ENCODE measurements around the gene C12orf60. TPM values are rescaled to one million over a fixed set of nuclear protein-coding genes. Genes with fewer than 3 reads are reported as not detected.

The C12orf60 gene
- total and polyA plus RNA-seq, 9 donors, result 0.85 to 1.6 (median 1.4) TPM

GRCh38 chr12:14868916-14869506 is 65.5 kb downstream of the C12orf60 start:
- Histone ChIP-seq H3K4me3 (ENCODE audit: low read length) (no peak overlapping the region), H3K9me3 (replicated peaks; ENCODE audit: control insufficient read depth, low read depth, low read length) (peaks cover 5% of the 10 kb centered on the region), H3K27me3 (ENCODE audit: control insufficient read depth, insufficient read depth, low read length) (no peaks in the 10 kb centered on the region), H3K27ac (ENCODE audit: low read length) (no peak overlapping the region), H3K36me3 (ENCODE audit: control insufficient read depth, insufficient read depth, low read length) (no peaks in the 10 kb centered on the region), H3K4me1 (ENCODE audit: control insufficient read depth, insufficient read depth, low read length) (no peaks in the 10 kb centered on the region)
- no peak for DNase-seq
- WGBS (ENCODE audit: insufficient coverage), result 83% methylated on average over 2 of the region's 3 CpGs

GRCh38 chr12:14871247-14871646 is 67.8 kb downstream of the C12orf60 start:
- no peaks in the 10 kb centered on the region for H3K4me1 ChIP-seq (ENCODE audit: control insufficient read depth, insufficient read depth, low read length)
- peaks cover 5% of the 10 kb centered on the region for H3K9me3 ChIP-seq (replicated peaks; ENCODE audit: control insufficient read depth, low read depth, low read length)
- H3K4me3 ChIP-seq (ENCODE audit: low read length), result no peak overlapping the region
- WGBS (ENCODE audit: insufficient coverage), result 100% methylated on average over 1 of the region's 1 CpG
- no peak overlapping the region for H3K27ac ChIP-seq (ENCODE audit: low read length)
- no peaks in the 10 kb centered on the region for H3K36me3 ChIP-seq (ENCODE audit: control insufficient read depth, insufficient read depth, low read length)
- H3K27me3 ChIP-seq (ENCODE audit: control insufficient read depth, insufficient read depth, low read length), result no peaks in the 10 kb centered on the region
- DNase-seq, result no peak

- WGBS (ENCODE audit: insufficient coverage), result no CpG with 5 or more reads among the region's 1 CpG
- DNase-seq, result no peak
- no peaks in the 10 kb centered on the region for H3K27me3 ChIP-seq (ENCODE audit: control insufficient read depth, insufficient read depth, low read length)
- no peak overlapping the region for H3K27ac ChIP-seq (ENCODE audit: low read length)
- no peaks in the 10 kb centered on the region for H3K4me1 ChIP-seq (ENCODE audit: control insufficient read depth, insufficient read depth, low read length)
- peaks cover 3% of the 10 kb centered on the region for H3K9me3 ChIP-seq (replicated peaks; ENCODE audit: control insufficient read depth, low read depth, low read length)
- no peak overlapping the region for H3K4me3 ChIP-seq (ENCODE audit: low read length)
- no peaks in the 10 kb centered on the region for H3K36me3 ChIP-seq (ENCODE audit: control insufficient read depth, insufficient read depth, low read length)
Observed at GRCh38 chr12:14871886-14872285, 68.4 kb downstream of the C12orf60 start.

- WGBS (ENCODE audit: insufficient coverage), result no CpG with 5 or more reads among the region's 1 CpG
- Histone ChIP-seq H3K4me3 (ENCODE audit: low read length) (no peak overlapping the region), H3K36me3 (ENCODE audit: control insufficient read depth, insufficient read depth, low read length) (no peaks in the 10 kb centered on the region), H3K27ac (ENCODE audit: low read length) (no peak overlapping the region), H3K4me1 (ENCODE audit: control insufficient read depth, insufficient read depth, low read length) (no peaks in the 10 kb centered on the region), H3K9me3 (replicated peaks; ENCODE audit: control insufficient read depth, low read depth, low read length) (no peaks in the 10 kb centered on the region), H3K27me3 (ENCODE audit: control insufficient read depth, insufficient read depth, low read length) (no peaks in the 10 kb centered on the region)
- no peak for DNase-seq
Observed at GRCh38 chr12:14873440-14874185, 70.1 kb downstream of the C12orf60 start.

Other genes starting within 250 kb of the C12orf60 start
- 23.2 TPM for gene PLBD1, start 235.8 kb upstream of the C12orf60 start, total RNA-seq
- 10 to 100 TPM; 16.0 to 27.2 (median 24.1) TPM for gene PLBD1, start 235.8 kb upstream of the C12orf60 start, polyA plus RNA-seq (ENCODE audit: insufficient read depth in 1 of 8, insufficient read length in 8 of 8, low replicate concordance in 1 of 8)
- gene GUCY2C, start 107.1 kb upstream of the C12orf60 start, total RNA-seq, result not detected
- gene GUCY2C, start 107.1 kb upstream of the C12orf60 start, polyA plus RNA-seq (ENCODE audit: insufficient read depth in 1 of 8, insufficient read length in 8 of 8, low replicate concordance in 1 of 8), result 1 to 10 TPM in 2 of 8 donors, under 1 TPM in 6; 0.11 to 6.7 (median 0.22) TPM
- 12.7 TPM for gene WBP11, start 192 bp upstream of the C12orf60 start, total RNA-seq
- 10 to 100 TPM; 50.1 to 67.4 (median 58.0) TPM for gene WBP11, start 192 bp upstream of the C12orf60 start, polyA plus RNA-seq (ENCODE audit: insufficient read depth in 1 of 8, insufficient read length in 8 of 8, low replicate concordance in 1 of 8)
- gene SMCO3, start 10.5 kb downstream of the C12orf60 start, total RNA-seq, result 0.40 TPM
- gene SMCO3, start 10.5 kb downstream of the C12orf60 start, polyA plus RNA-seq (ENCODE audit: insufficient read depth in 1 of 8, insufficient read length in 8 of 8, low replicate concordance in 1 of 8), result under 1 TPM in 7 of 8 donors, not detected in 1; 0.07 to 0.57 (median 0.21) TPM
- 0.09 TPM for gene ART4, start 39.9 kb downstream of the C12orf60 start, total RNA-seq
- gene ART4, start 39.9 kb downstream of the C12orf60 start, polyA plus RNA-seq (ENCODE audit: insufficient read depth in 1 of 8, insufficient read length in 8 of 8, low replicate concordance in 1 of 8), result under 1 TPM; 0.05 to 0.51 (median 0.13) TPM
- 500 TPM for gene MGP, start 82.2 kb downstream of the C12orf60 start, total RNA-seq
- gene MGP, start 82.2 kb downstream of the C12orf60 start, polyA plus RNA-seq (ENCODE audit: insufficient read depth in 1 of 8, insufficient read length in 8 of 8, low replicate concordance in 1 of 8), result 100 to 1,000 TPM; 148 to 388 (median 243) TPM
- 0.13 TPM for gene ERP27, start 134.9 kb downstream of the C12orf60 start, total RNA-seq
- gene ERP27, start 134.9 kb downstream of the C12orf60 start, polyA plus RNA-seq (ENCODE audit: insufficient read depth in 1 of 8, insufficient read length in 8 of 8, low replicate concordance in 1 of 8), result 1 to 10 TPM in 1 of 8 donors, under 1 TPM in 7; 0.09 to 1.2 (median 0.50) TPM
- 37.9 TPM for gene ARHGDIB, start 157.9 kb downstream of the C12orf60 start, total RNA-seq
- gene ARHGDIB, start 157.9 kb downstream of the C12orf60 start, polyA plus RNA-seq (ENCODE audit: insufficient read depth in 1 of 8, insufficient read length in 8 of 8, low replicate concordance in 1 of 8), result 10 to 100 TPM; 37.8 to 47.6 (median 42.1) TPM
- gene PDE6H, start 169.4 kb downstream of the C12orf60 start, total RNA-seq, result not detected
- gene PDE6H, start 169.4 kb downstream of the C12orf60 start, polyA plus RNA-seq (ENCODE audit: insufficient read depth in 1 of 8, insufficient read length in 8 of 8, low replicate concordance in 1 of 8), result not detected